H9 (cell line): Measurements from ENCODE around the gene TMEM140. TPM values are rescaled to one million over a fixed set of nuclear protein-coding genes. Genes with fewer than 3 reads are reported as not detected.

Source experiments
- DNase-seq: peaks from one replicate; pipeline ENCODE4 v3.0.0-alpha.2; 2017
- H2AFZ ChIP-seq: one replicate; pipeline ENCODE4 v1.6.1; 2013; ENCODE audit warnings: mild to moderate bottlenecking, low read length, control low read depth, moderate library complexity
- H2AK5ac ChIP-seq: 2 replicates; pipeline ENCODE4 v1.6.1; 2013; ENCODE audit warnings: low read length, control low read depth, mixed read lengths; ENCODE audit not compliant: insufficient read length
- H2BK120ac ChIP-seq: one replicate; pipeline ENCODE4 v1.6.1; 2013; ENCODE audit warnings: low read depth, mild to moderate bottlenecking, low read length, control low read depth, inconsistent platforms; ENCODE audit not compliant: poor library complexity, severe bottlenecking
- H2BK12ac ChIP-seq: 2 replicates; pipeline ENCODE4 v1.6.1; 2013; ENCODE audit warnings: low read length, control low read depth, mixed read lengths, low read depth; ENCODE audit not compliant: insufficient read length
- H2BK15ac ChIP-seq: 2 replicates; pipeline ENCODE4 v1.6.1; 2013; ENCODE audit warnings: low read depth, low read length, control low read depth
- H2BK20ac ChIP-seq: one replicate; pipeline ENCODE4 v1.6.1; 2013; ENCODE audit warnings: low read depth, mild to moderate bottlenecking, low read length, control low read depth, inconsistent platforms; ENCODE audit not compliant: poor library complexity, severe bottlenecking
- H2BK5ac ChIP-seq: 2 replicates; pipeline ENCODE4 v1.6.1; 2013; ENCODE audit warnings: low read length, control low read depth, mixed read lengths; ENCODE audit not compliant: insufficient read length
- H3K14ac ChIP-seq: 2 replicates; pipeline ENCODE4 v1.6.1; 2013; ENCODE audit warnings: low read length, control low read depth; ENCODE audit not compliant: insufficient read depth
- H3K18ac ChIP-seq: 2 replicates; pipeline ENCODE4 v1.6.1; 2013; ENCODE audit warnings: low read depth, mild to moderate bottlenecking, mixed read lengths, low read length, control low read depth; ENCODE audit not compliant: insufficient read length
- H3K23ac ChIP-seq: 2 replicates; pipeline ENCODE4 v1.6.1; 2013; ENCODE audit warnings: low read length, control low read depth, mixed read lengths, low read depth; ENCODE audit not compliant: insufficient read length
- H3K23me2 ChIP-seq: 2 replicates; pipeline ENCODE4 v1.6.1; 2013; ENCODE audit warnings: low read depth, mild to moderate bottlenecking, mixed read lengths, low read length, control low read depth; ENCODE audit not compliant: insufficient read length, poor library complexity, severe bottlenecking
- H3K27ac ChIP-seq: 2 replicates; pipeline ENCODE4 v1.5.1; 2013; ENCODE audit warnings: low read length, control low read depth, mixed read lengths, low read depth; ENCODE audit not compliant: insufficient read length
- H3K27me3 ChIP-seq: 2 replicates; pipeline ENCODE4 v1.6.1; 2013; ENCODE audit warnings: low read length, control low read depth, inconsistent platforms; ENCODE audit not compliant: insufficient read depth
- H3K4ac ChIP-seq: 2 replicates; pipeline ENCODE4 v1.6.1; 2013; ENCODE audit warnings: low read depth, mild to moderate bottlenecking, control low read depth, inconsistent platforms, low read length, moderate library complexity
- H3K4me1 ChIP-seq: 2 replicates; pipeline ENCODE4 v1.6.1; 2013; ENCODE audit warnings: low read length, control low read depth, inconsistent platforms; ENCODE audit not compliant: insufficient read depth
- H3K4me2 ChIP-seq: 2 replicates; pipeline ENCODE4 v1.6.1; 2013; ENCODE audit warnings: low read length, control low read depth, mixed read lengths; ENCODE audit not compliant: insufficient read length, insufficient read depth
- H3K56ac ChIP-seq: 2 replicates; pipeline ENCODE4 v1.6.1; 2013; ENCODE audit warnings: low read depth, mild to moderate bottlenecking, mixed read lengths, low read length, control low read depth; ENCODE audit not compliant: insufficient read length
- H3K79me1 ChIP-seq: 2 replicates; pipeline ENCODE4 v1.6.1; 2013; ENCODE audit warnings: low read depth, mild to moderate bottlenecking, moderate library complexity, low read length, control low read depth, inconsistent platforms; ENCODE audit not compliant: insufficient read depth, poor library complexity, severe bottlenecking
- H3K79me2 ChIP-seq: 2 replicates; pipeline ENCODE4 v1.6.1; 2013; ENCODE audit warnings: low read length, control low read depth, inconsistent platforms; ENCODE audit not compliant: insufficient read depth
- H3K9ac ChIP-seq: 2 replicates; pipeline ENCODE4 v1.6.1; 2013; ENCODE audit warnings: low read length, control low read depth, mixed read lengths; ENCODE audit not compliant: insufficient read length; ENCODE audit errors: extremely low read depth
- H3K9me3 ChIP-seq: one replicate; pipeline ENCODE4 v1.6.1; 2013; ENCODE audit warnings: low read depth, low read length, inconsistent platforms; ENCODE audit not compliant: control insufficient read depth
- H3T11ph ChIP-seq: one replicate; pipeline ENCODE4 v1.6.1; 2013; ENCODE audit warnings: mild to moderate bottlenecking, low read length, control low read depth, inconsistent platforms
- H4K20me1 ChIP-seq: one replicate; pipeline ENCODE4 v1.6.1; 2013; ENCODE audit not compliant: control insufficient read depth, insufficient read length, insufficient read depth
- H4K5ac ChIP-seq: 2 replicates; pipeline ENCODE4 v1.6.1; 2013; ENCODE audit warnings: low read depth, mild to moderate bottlenecking, mixed read lengths, low read length, control low read depth; ENCODE audit not compliant: insufficient read length
- H4K8ac ChIP-seq: replicated peaks from 2 replicates; pipeline ENCODE4 v1.6.1; 2013; ENCODE audit warnings: low read length, control low read depth, mixed read lengths, low read depth; ENCODE audit not compliant: insufficient read length
- H4K91ac ChIP-seq: 2 replicates; pipeline ENCODE4 v1.6.1; 2013; ENCODE audit warnings: low read depth, mild to moderate bottlenecking, moderate library complexity, mixed read lengths, low read length, control low read depth; ENCODE audit not compliant: insufficient read length
- H3K27ac Mint-ChIP-seq, 3 experiments: 2 replicates in 2 of 3; 3 replicates in 1 of 3; pipeline ENCODE4 v1.8.0; 2020 to 2021; ENCODE audit warnings: mixed read lengths in 3 of 3, mild to moderate bottlenecking in 1 of 3, moderate library complexity in 1 of 3
- H3K27me3 Mint-ChIP-seq: 2 replicates; pipeline ENCODE4 v1.8.0; 2021; ENCODE audit warnings: low read depth, mild to moderate bottlenecking, moderate library complexity, mixed read lengths
- H3K36me3 Mint-ChIP-seq, 3 experiments: 2 replicates in 2 of 3; 3 replicates in 1 of 3; pipeline ENCODE4 v1.8.0; 2020 to 2021; ENCODE audit warnings: low read depth in 3 of 3, mixed read lengths in 3 of 3; ENCODE audit not compliant: insufficient read depth in 1 of 3
- H3K4me1 Mint-ChIP-seq, 2 experiments: 2 replicates each; pipeline ENCODE4 v1.8.0; 2020; ENCODE audit warnings: mixed read lengths in 2 of 2
- H3K4me3 Mint-ChIP-seq, 2 experiments: 2 replicates in 1 of 2; 3 replicates in 1 of 2; pipeline ENCODE4 v1.8.0; 2020 to 2021; ENCODE audit warnings: mild to moderate bottlenecking in 2 of 2, mixed read lengths in 2 of 2, moderate library complexity in 1 of 2
- H3K9me3 Mint-ChIP-seq, 2 experiments: 2 replicates in 1 of 2; 3 replicates in 1 of 2; pipeline ENCODE4 v1.8.0; 2020; ENCODE audit warnings: mild to moderate bottlenecking in 2 of 2, mixed read lengths in 2 of 2, moderate library complexity in 1 of 2
- WGBS: extraction: QIAGEN DNeasy Blood & Tissue Kit; methylation state at CpG from one replicate; pipeline ENCODE4 v1.1.7; 2013; ENCODE audit warnings: missing lambda C conversion rate, low lambda C conversion rate, mixed read lengths; ENCODE audit not compliant: insufficient read length; ENCODE audit errors: extremely low coverage; 5-methylcytosine and 5-hydroxymethylcytosine counted together
- total RNA-seq: library from RNA; stranded (reverse); gene quantifications from 2 replicates; pipeline ENCODE4 v1.2.1, GENCODE V29; 2021
- TF ChIP-seq, protein P1 (sequence below): fragments of 200-600 bp; sonication (generic); conservative IDR thresholded peaks from 3 replicates; pipeline ENCODE4 v1.8.0; 2021; ENCODE audit warnings: antibody characterized with exemption, mild to moderate bottlenecking

The TMEM140 gene
- total RNA-seq, 1 experiment from 2014 or later: not detected

DNA sequence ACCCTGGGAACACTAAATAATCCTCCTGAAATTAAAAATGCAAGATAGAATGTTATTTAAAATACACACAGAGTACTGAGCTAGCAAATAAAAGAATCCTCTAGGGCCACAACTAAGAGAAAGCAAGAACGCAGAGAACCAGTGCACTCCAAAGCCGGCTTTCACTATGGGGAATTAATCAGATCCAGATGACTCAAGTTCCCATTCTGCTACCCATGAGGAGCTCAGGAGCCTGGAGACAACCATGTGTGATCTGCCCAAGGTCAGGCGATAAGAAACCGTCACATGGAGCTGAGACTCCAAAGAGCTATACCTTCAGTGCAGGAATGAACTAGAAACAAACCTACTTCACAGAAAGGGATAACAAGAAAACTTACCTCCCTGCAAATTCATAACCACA, 42.1 kb downstream of the TMEM140 start:
- H2BK12ac ChIP-seq: no peak overlapping the region
- no peak overlapping the region for H2BK20ac ChIP-seq
- H3K23me2 ChIP-seq: no peaks in the 10 kb centered on the region
- no peak overlapping the region for H2BK15ac ChIP-seq
- Mint-ChIP-seq H3K27me3 (no peaks in the 10 kb centered on the region), H3K9me3 (no peaks in the 10 kb centered on the region), H3K36me3 (peaks cover 3 to 63% (median 36%) of the 10 kb centered on the region in 3 experiments), H3K4me1 (no peaks in the 10 kb centered on the region), H3K27ac (no peak overlapping the region), H3K4me3 (no peak overlapping the region)
- H2BK120ac ChIP-seq: no peak overlapping the region
- no peak overlapping the region for H3K9ac ChIP-seq
- no peak overlapping the region for H3K4me2 ChIP-seq
- no peak overlapping the region for H4K5ac ChIP-seq
- no peak overlapping the region for H4K91ac ChIP-seq
- H3K9me3 ChIP-seq: no peaks in the 10 kb centered on the region
- H2AK5ac ChIP-seq: no peak overlapping the region
- no peak for DNase-seq
- no peaks in the 10 kb centered on the region for H4K20me1 ChIP-seq
- no peak overlapping the region for H3K56ac ChIP-seq
- H3K14ac ChIP-seq: no peak overlapping the region
- no peaks in the 10 kb centered on the region for H3K4me1 ChIP-seq
- no peaks in the 10 kb centered on the region for H3K27me3 ChIP-seq
- no peaks in the 10 kb centered on the region for H3K79me1 ChIP-seq
- H3K4ac ChIP-seq: no peak overlapping the region
- H2AFZ ChIP-seq: no peak overlapping the region
- no peak overlapping the region for H4K8ac ChIP-seq
- H3K79me2 ChIP-seq: no peaks in the 10 kb centered on the region
- H3K18ac ChIP-seq: no peak overlapping the region
- no peak overlapping the region for H3K27ac ChIP-seq
- WGBS: no CpG with 5 or more reads among the region's 4 CpGs
- TF ChIP-seq, protein P1, sequence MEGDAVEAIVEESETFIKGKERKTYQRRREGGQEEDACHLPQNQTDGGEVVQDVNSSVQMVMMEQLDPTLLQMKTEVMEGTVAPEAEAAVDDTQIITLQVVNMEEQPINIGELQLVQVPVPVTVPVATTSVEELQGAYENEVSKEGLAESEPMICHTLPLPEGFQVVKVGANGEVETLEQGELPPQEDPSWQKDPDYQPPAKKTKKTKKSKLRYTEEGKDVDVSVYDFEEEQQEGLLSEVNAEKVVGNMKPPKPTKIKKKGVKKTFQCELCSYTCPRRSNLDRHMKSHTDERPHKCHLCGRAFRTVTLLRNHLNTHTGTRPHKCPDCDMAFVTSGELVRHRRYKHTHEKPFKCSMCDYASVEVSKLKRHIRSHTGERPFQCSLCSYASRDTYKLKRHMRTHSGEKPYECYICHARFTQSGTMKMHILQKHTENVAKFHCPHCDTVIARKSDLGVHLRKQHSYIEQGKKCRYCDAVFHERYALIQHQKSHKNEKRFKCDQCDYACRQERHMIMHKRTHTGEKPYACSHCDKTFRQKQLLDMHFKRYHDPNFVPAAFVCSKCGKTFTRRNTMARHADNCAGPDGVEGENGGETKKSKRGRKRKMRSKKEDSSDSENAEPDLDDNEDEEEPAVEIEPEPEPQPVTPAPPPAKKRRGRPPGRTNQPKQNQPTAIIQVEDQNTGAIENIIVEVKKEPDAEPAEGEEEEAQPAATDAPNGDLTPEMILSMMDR: no peak
- no peak overlapping the region for H2BK5ac ChIP-seq
- H3T11ph ChIP-seq: no peak overlapping the region
- no peak overlapping the region for H3K23ac ChIP-seq
